GM19328 (cell line): Measurements from ENCODE around the gene BPI.
"Not testable (repeated sequence)": the region's sequence is repeated elsewhere in the genome, so short reads cannot be mapped to it uniquely, and the experiment has no call there.

Experiments used
- ATAC-seq: cut with Tn5 transposase; IDR thresholded peaks from one replicate; pipeline ENCODE4 v1.9.1; 2021; ENCODE audit warnings: mild to moderate bottlenecking, moderate library complexity; ENCODE audit not compliant: unreplicated experiment

Gene BPI

DNA sequence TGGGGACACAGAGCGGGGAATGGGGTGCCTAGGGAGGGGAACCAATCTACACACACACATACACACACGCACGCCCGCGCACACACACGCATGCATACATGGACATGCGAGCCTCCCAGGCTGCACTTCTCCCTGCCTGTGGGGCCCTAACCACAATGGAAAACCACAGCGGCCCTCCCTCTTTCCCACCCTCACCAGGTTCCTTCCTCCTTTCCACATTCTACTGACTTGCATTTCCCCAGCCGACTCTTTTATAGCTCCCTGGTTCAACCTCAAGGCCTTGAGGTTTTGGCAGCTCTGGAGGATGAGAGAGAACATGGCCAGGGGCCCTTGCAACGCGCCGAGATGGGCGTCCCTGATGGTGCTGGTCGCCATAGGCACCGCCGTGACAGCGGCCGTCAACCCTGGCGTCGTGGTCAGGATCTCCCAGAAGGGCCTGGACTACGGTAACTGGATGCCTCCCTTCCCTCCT lies at the start of gene BPI:
BPI (plus strand) TSS at position 249 of the 472 bp plus-strand sequence; CDS start at position 317, 68 bp downstream.
- no peak for ATAC-seq

- not testable (repeated sequence) for ATAC-seq
These were observed 49.3 kb upstream of the BPI start for GRCh38 chr20:38254621-38255020.

GRCh38 chr20:38255393-38255792 lies 48.6 kb upstream of the BPI start:
- no peak for ATAC-seq

DNA sequence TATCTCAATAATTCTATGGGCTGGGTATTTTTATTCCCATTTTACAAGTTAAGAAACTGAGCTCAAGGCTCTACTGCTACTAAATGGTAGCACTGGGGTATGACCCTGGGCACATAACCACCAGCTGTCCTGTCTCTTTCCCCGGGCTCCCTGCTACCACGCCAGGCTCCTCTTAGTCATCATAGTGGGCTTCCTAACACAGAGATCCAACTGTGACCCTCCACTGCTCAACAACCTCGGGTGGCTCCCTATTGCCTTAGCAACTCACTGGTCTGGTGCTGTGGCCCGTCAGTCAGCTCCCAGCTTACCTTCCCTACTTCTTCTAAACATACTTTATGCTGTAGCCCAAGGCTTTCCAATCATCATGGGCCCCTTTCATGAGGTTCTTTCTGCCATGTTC lies 47.9 kb upstream of the BPI start:
- no peak for ATAC-seq

GRCh38 chr20:38256966-38257365 lies 47.0 kb upstream of the BPI start:
- ATAC-seq, result no peak

DNA sequence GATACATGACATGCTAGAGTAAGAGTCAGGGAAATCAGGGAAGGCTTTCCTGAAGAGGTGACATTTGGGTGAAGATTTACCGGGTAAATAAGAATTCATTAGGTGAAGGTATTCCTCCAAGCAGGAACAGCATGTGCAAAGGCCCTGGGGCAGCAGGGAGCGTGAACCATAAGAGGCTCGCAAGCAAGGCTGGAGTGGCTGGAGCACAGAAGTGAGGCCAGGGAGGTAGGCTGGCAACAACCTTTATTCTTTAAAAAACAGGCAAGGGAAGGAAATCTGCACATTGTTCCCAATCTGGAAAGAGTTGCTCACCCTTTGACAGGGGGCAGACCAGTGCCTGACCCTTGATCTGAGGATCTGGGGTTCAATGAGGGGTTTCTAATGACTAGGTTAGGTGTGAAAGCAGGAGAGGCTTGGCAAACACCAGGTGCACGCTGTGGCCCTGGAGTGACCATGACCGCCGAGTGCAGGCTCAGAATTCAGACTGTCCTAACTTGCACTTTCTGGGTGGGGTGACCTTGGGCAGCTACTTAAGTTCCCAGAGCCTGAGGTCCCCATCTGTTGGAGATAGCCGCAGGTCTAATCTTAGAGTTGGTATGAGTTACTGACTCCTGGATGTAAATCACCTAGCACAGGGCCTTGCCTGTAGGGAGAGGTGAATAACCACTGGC lies 45.3 kb upstream of the BPI start:
- no peak for ATAC-seq

DNA sequence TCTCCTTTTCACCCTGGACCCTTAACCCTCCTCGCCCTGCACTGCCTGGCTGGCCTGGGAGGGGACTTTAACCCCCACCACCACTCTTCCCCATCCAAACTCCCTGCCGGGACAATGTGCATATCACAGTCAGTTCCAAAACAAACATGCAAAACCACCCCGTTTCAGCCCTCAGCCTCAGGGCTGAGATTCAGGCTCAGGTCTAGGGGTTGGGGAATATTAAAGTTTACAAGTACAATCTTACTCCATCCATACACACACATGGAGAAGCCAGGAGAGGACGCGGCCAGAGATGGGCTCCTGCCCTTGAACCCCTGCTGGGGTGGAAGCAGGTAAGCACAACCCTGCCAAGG lies 44.0 kb upstream of the BPI start:
- ATAC-seq, result no peak

DNA sequence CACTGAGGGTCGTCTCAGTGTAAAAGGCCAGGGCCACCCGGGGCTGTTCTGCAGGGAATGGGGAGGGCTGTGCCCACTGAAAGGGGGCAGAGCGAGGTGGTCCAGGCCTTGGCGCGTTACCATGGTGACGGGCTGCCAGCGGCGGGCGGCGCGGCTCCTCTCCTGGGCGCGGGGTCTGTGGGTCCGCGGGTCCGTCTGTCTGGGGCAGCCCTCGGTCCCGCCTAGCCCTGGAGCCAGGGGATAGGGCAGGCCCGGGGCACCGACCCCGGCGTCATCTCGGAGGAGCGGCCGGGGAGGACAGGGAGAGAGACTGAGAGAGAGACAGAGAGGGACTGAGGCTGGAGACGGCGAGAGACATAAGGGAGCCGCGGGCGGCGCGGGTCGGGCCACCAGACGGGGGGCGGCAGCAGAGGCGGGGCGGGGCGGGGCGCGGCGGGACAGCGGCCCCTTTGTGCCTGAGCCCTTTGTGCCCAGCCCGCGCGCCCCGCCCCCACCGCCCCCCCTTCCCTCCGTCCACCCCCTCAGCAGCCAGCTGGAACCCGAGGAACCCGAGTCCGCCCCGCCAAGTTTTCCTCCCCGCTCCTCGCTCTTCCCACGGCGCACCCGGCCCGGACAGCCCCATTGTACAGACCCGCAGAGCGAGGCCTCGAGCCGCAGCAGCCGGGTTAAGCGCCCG lies 43.4 kb upstream of the BPI start, which contains the start of gene KIAA1755:
KIAA1755 (minus strand) TSS at position 358 of the 676 bp plus-strand sequence; CDS start at position 123, 235 bp downstream.
- no peak for ATAC-seq

DNA sequence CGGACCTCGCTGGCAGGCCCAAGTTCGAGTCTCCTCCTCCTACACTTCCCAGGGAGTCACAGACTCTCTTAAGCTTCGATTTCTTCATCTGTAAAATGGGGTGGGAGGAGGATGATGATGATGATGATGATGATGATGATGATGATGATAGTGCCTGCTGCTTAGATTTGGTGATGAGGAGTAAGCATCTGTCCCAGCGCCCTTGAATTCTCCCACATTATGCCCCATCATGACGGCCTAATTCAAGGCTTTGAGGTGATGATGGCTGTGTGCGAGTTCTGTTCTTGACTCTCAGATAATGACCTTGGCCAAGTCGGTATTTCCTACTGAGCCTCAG lies 42.9 kb upstream of the BPI start:
- ATAC-seq, result no peak

DNA sequence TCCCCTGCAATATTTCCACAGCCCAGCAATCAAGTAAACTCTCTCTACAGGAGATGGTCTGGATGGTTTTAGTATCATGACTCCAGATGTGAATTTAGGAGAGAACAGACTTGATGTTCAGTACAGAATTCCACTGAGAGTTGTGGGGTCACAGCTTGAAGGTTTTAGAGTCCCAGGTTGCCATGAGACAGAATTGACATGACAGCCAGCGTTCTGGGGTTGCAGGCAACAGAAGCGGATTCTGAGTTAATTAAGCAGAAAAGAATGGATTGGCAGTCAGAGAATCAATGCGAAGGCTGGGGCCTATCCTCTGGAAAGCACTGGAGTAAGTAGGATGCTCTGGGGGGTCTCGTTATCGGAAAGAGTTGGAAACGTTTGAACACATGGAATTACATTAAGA lies 41.0 kb upstream of the BPI start:
- ATAC-seq, result no peak

DNA sequence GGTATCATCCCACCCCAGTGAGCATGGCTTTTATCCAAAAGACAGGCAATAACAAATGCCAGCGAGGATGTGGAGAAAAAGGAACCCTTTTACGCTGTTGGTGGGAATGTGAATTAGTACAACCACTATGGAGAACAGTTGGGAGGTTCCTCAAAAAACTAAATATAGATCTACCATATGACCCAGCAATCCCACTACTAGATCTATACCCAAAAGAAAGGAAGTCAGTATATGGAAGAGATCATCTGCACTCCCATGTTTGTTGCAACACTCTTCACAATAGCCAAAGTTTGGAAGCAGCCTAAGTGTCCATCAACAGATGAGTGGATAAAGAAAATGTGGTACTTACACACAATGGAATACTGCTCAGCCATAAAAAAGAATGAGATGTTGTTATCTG lies 37.5 kb upstream of the BPI start:
- ATAC-seq, result no peak

DNA sequence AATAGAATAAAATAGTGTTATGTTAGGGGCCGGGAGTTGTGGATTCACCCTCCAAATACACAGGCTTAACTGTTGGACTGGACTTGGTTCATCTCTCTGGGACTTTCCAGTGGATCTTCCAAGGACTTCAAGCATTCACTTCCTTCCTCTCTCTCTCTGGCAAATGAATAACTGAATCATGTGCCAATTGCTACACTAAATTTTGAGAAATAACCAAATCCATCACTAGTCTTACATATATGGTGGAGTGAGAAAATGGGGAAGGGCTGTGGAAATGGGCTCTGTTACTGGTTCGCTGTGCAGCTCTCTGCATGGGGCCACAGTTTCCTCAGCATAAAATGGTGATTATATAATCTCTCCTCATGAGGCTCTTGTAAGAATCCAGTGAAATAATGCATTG lies 36.7 kb upstream of the BPI start:
- ATAC-seq, result no peak

- ATAC-seq, result no peak
These were observed 35.9 kb upstream of the BPI start for GRCh38 chr20:38267901-38268514.

- ATAC-seq, result no peak
These were observed 34.9 kb upstream of the BPI start for GRCh38 chr20:38269040-38269439.

- no peak for ATAC-seq
These were observed 34.2 kb upstream of the BPI start for GRCh38 chr20:38269715-38270114.

- ATAC-seq, result no peak
These were observed 32.9 kb upstream of the BPI start for GRCh38 chr20:38270869-38271605.

- ATAC-seq, result no peak
These were observed 32.3 kb upstream of the BPI start for GRCh38 chr20:38271608-38272120.

- no peak for ATAC-seq
These were observed 31.6 kb upstream of the BPI start for GRCh38 chr20:38272398-38272797.

- ATAC-seq, result no peak
These were observed 31.0 kb upstream of the BPI start for GRCh38 chr20:38272961-38273360.

DNA sequence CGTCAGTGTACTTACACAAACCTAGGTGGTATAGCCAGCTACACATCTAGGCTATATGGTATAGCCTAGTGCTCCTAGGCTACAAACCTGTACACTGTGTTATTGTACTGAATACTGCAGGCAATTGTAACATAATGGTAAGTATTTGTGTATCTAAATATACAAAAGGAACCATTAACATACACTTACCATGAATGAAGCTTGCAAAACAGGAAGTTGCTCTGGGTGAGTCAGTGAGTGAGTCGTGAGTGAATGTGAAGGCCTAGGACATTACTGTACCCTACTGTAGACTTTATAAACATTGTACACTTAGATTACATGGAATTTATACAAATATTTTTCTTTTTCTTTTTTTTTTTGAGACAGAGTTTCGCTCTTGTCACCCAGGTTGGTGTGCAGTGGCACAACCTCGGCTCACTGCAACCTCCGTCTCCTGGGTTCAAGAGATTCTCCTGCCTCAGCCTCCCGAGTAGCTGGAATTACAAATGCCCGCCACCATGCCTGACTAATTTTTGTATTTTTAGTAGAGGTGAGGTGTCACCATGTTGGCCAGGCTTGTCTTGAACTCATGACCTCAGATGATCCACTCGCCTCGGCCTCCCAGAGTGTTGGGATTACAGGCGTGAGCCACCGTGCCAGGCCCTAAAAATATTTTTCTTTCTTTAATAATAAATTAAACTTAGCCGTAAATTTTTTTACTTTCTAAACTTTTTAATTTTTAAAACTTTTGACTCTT lies 28.0 kb upstream of the BPI start:
- ATAC-seq, result no peak

DNA sequence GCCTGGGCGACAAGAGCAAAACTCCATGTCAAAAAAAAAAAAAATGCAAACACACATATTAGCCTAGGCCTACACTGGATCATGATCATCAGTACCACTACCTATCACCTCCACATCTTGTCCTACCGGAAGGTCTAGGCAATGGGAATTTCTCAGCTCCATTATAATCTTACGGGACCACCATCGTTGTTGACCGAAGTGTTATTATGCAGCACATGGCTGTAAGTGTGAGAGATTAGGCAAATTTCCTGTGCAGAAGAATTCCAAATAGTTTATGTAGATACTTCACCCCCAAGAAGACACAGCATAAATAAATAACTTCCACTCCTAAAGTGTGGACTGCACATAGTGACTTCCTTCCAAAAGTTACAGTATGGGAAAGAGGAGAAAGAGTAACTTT lies 26.7 kb upstream of the BPI start:
- ATAC-seq, result no peak
